Lower leg skin (tissue), 3 donors: ENCODE results near the gene MGA.

ENCODE experiments used
- CTCF ChIP-seq, 3 donors: fragments of 450-650 bp; IDR thresholded peaks; one replicate each; pipeline ENCODE4 v1.5.1; 2016; ENCODE audit warnings: antibody characterized with exemption in 3 of 3, mild to moderate bottlenecking in 3 of 3, moderate library complexity in 2 of 3
- POLR2A ChIP-seq, 2 donors: fragments of 450-650 bp; IDR thresholded peaks; one replicate each; pipeline ENCODE4 v1.6.1; 2016 to 2017; ENCODE audit warnings: antibody characterized with exemption in 2 of 2, mild to moderate bottlenecking in 1 of 2, moderate library complexity in 1 of 2

- TF ChIP-seq CTCF (IDR thresholded peaks at IDR 0.05) (no peak), POLR2A (IDR thresholded peaks at IDR 0.05) (no peak)
Measured at GRCh38 chr15:41794081-41794480, 133.9 kb downstream of the MGA start.
